Measurements from ENCODE around the gene CCDC87.

The CCDC87 gene

DNA sequence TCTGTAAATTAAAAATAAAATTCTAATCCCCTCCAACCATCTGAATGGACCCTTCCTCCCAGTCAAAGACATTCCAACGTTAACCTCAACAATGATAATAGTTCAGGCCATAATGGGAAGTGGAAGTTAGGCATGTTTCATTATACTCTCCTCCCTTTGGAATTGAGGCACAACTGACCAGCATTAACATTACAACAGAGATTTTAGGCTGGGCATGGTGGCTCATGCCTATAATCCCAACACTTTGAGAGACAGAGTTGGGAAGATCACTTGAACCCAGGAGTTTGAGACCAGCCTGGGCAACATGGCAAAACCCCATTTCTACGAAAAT lies 22.0 kb downstream of the CCDC87 start:
- DNase-seq, result no peak

DNA sequence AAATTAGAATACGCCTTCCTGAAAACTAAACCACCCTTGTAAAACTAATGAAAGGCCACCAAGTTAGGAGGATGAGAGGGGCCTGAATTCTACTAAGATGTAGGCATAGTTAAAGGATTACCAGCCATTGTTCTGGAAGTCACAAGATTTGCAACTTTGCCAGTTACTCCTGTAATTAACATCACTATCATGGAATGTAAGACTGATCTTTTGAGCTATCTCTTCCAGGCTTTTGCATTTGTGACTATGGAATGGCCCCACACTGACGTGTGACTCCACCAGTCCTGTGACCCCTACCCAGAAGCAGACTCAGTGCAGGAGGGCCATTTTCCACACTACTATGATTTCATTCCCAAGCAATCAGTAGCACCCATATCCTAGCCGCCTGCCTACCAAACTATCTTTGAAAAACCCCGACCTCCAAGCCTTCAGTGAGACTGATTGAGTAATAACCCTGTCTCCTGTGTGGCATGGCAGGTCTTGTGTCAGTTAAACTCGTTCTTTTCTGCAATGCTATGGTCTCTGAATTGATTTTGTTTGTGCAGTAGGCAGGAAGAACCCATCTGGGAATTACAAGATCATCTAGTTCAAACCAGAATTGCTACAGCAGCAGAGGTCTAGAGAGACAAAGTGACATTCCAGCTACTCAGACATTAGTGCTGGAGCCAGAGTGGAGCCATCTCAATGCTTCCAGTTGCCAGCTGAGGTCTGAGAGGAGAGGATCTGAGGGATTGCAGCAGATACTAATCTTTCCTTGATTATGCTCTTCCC lies 22.6 kb downstream of the CCDC87 start:
- no peak for DNase-seq

- DNase-seq, result no peak
These were observed 23.8 kb downstream of the CCDC87 start for GRCh38 chr11:66569076-66569475.

- DNase-seq, result peak; percentile 50
These were observed 24.5 kb downstream of the CCDC87 start, which contains the start of gene CTSF for GRCh38 chr11:66568124-66568916. TSS of gene CTSF (minus strand) at chr11:66568606. CDS start at chr11:66568486, 120 bp downstream.

DNA sequence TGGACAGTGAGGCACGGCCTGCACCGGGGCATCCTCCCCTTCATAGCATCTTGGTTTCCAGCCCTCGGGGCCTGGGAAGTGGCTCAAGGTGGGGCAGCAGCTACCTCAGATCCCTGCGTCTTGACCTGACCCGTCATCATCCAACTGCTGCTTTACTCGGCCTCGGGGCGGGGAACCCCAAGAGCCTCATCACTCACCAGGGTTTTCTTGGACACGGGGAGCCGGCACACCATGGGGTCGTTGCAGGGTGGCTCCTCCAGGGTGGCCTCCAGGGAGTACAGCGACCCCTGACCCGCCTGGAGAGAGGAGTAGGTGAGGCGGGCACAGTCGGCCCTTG lies 25.1 kb downstream of the CCDC87 start:
- DNase-seq, result no peak

GRCh38 chr11:66566221-66566620 lies 26.6 kb downstream of the CCDC87 start:
- DNase-seq, result no peak

- no peak for DNase-seq
These were observed 27.9 kb downstream of the CCDC87 start for GRCh38 chr11:66564984-66565383.

- DNase-seq, result no peak
These were observed 28.3 kb downstream of the CCDC87 start for GRCh38 chr11:66564538-66564937.

- no peak for DNase-seq
These were observed 29.0 kb downstream of the CCDC87 start for GRCh38 chr11:66563832-66564231.

GRCh38 chr11:66562907-66563583 lies 29.8 kb downstream of the CCDC87 start:
- no peak for DNase-seq

DNA sequence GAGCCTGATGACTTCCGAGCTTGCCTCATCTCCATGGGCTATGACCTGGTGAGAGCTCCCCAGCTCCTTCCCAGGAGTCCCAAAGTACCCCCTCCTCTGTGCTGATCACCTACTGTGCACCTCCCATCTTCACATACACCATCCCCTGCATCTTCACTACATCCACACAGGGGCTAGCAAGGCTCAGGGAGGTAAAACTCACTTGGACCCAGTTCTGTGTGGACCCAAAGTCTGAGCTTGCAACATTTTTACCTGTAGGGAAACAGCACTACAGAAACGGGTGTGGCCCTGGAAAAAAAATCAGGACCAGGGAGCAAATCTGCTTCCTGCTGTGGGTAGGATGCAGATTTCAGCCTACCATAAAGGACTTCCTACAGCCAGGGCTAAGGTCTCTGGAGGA lies 30.6 kb downstream of the CCDC87 start:
- DNase-seq, result no peak

DNA sequence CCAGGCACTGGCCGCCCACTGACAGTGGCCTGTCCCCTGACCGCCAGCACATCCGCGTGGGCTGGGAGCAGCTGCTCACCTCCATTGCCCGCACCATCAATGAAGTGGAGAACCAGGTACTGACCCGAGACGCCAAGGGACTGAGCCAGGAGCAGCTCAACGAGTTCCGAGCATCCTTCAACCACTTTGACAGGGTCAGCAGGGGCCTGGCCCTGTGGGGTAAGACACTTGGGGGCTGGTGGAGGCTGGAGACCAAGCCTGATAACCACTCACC lies 31.0 kb downstream of the CCDC87 start:
- DNase-seq, result no peak

GRCh38 chr11:66561178-66561974 lies 31.5 kb downstream of the CCDC87 start:
- no peak for DNase-seq

DNA sequence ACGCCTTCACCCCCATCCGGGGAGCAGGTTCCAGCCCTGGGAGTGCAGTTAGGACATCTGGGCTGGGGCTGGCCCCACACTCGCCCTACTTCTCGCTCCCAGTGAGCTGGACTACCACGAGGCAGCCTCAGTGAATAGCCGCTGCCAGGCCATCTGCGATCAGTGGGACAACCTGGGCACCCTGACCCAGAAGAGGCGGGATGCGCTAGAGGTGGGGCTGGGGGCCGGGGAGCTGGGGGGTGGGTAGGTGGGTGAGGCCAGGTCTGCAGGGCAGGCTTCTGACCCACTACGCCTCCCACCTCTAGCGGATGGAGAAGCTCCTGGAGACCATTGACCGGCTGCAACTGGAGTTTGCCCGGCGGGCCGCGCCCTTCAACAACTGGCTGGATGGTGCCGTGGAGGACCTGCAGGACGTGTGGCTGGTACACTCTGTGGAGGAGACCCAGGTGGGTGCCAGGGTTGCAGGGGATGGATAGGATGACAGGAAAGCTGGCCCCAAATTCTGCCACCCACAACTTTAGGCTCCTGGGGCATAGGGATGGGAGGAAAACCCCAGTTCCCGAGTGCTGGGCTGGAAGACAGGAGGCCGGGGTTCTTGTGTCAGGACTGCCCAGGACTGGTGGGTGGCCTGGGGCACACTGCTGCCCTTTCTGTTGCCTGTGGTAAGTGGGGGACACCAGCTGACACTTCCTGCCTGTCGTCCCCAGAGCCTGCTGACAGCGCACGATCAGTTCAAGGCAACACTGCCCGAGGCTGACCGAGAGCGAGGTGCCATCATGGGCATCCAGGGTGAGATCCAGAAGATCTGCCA lies 32.8 kb downstream of the CCDC87 start:
- no peak for DNase-seq

- DNase-seq, result no peak
These were observed 33.6 kb downstream of the CCDC87 start for GRCh38 chr11:66559142-66559865.

DNA sequence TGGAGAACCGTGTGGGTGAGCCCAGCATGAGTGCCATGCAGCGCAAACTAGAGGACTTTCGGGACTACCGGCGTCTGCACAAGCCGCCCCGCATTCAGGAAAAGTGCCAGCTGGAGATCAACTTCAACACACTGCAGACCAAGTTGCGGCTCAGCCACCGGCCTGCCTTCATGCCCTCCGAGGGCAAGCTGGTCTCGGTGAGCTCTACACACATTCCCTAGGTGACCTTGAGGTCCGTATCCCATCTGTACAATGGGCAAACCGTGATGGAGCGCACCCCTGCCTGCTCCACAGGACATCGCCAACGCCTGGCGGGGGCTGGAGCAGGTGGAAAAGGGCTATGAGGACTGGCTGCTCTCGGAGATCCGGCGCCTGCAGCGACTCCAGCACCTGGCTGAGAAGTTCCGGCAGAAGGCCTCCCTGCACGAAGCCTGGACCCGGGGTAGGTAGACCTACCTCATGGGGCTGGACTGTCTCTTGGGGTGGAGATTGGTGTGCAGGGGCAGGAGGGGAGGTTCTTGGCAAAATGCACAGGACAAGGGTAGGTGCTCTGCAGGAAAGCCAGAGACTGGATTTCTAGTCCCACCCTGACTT lies 35.0 kb downstream of the CCDC87 start:
- no peak for DNase-seq

- DNase-seq, result no peak
These were observed 36.8 kb downstream of the CCDC87 start for GRCh38 chr11:66556086-66556485.

GRCh38 chr11:66555416-66555815 lies 37.4 kb downstream of the CCDC87 start:
- DNase-seq, result no peak

- no peak for DNase-seq
These were observed 38.3 kb downstream of the CCDC87 start for GRCh38 chr11:66554602-66555001.

GRCh38 chr11:66550887-66551286 lies 42.0 kb downstream of the CCDC87 start:
- DNase-seq, result no peak

- no peak for DNase-seq
These were observed 43.2 kb downstream of the CCDC87 start for GRCh38 chr11:66549696-66550095.

Measured in activated effector memory CD4-positive, alpha-beta T cell treated with Interleukin-2 at 50 U/mL for 16 hours (primary cell).